DND-41 (cell line): Measurements from ENCODE around the gene ABT1.
"Not testable (repeated sequence)": the region's sequence is repeated elsewhere in the genome, so short reads cannot be mapped to it uniquely, and the experiment has no call there.

Source experiments
- ATAC-seq: fragments of 200-7000 bp; cut with Tn5 transposase; 3 replicates; pipeline ENCODE4 v1.9.1; 2021; ENCODE audit warnings: low read depth; ENCODE audit not compliant: insufficient read depth
- DNase-seq: peaks from one replicate; pipeline ENCODE4 v3.0.0-alpha.2; 2020
- H2AFZ ChIP-seq: 2 replicates; pipeline ENCODE4 v1.6.0; 2012; ENCODE audit warnings: low read depth, low read length
- H3K27ac ChIP-seq: 2 replicates; pipeline ENCODE4 v1.5.1; 2012; ENCODE audit warnings: low read length, inconsistent platforms
- H3K27me3 ChIP-seq: fragments of 200-600 bp; sonication (generic); 2 replicates; pipeline ENCODE4 v1.6.0; 2012; ENCODE audit warnings: low read length, mild to moderate bottlenecking, inconsistent platforms; ENCODE audit not compliant: insufficient read depth, poor library complexity
- H3K36me3 ChIP-seq: 2 replicates; pipeline ENCODE4 v1.5.1; 2012; ENCODE audit warnings: low read length, inconsistent platforms; ENCODE audit not compliant: insufficient read depth
- H3K4me1 ChIP-seq: 2 replicates; pipeline ENCODE4 v1.5.1; 2012; ENCODE audit warnings: mild to moderate bottlenecking, low read length; ENCODE audit not compliant: insufficient read depth
- H3K4me2 ChIP-seq: 2 replicates; pipeline ENCODE4 v1.6.0; 2012; ENCODE audit warnings: mild to moderate bottlenecking, moderate library complexity, low read length, inconsistent platforms; ENCODE audit not compliant: insufficient read depth
- H3K4me3 ChIP-seq, 2 experiments: fragments of 200-600 bp in 1 of 2; shearing (Covaris generic) in 1 of 2; 2 replicates each; pipeline ENCODE4 v1.5.1; 2012 to 2016; ENCODE audit warnings: inconsistent platforms in 2 of 2, low read length in 2 of 2, mild to moderate bottlenecking in 2 of 2, low read depth in 1 of 2, moderate library complexity in 1 of 2
- H3K79me2 ChIP-seq: 2 replicates; pipeline ENCODE4 v1.6.0; 2012; ENCODE audit warnings: low read length, inconsistent platforms; ENCODE audit not compliant: insufficient read depth
- H3K9ac ChIP-seq: 2 replicates; pipeline ENCODE4 v1.6.0; 2012; ENCODE audit warnings: low read depth, mild to moderate bottlenecking, inconsistent platforms, low read length, moderate library complexity
- H3K9me3 ChIP-seq: 2 replicates; pipeline ENCODE4 v1.5.1; 2012; ENCODE audit warnings: low read length, moderate library complexity, mild to moderate bottlenecking, inconsistent platforms; ENCODE audit not compliant: insufficient read depth, severe bottlenecking
- H4K20me1 ChIP-seq: 2 replicates; pipeline ENCODE4 v1.6.0; 2012; ENCODE audit warnings: low read length; ENCODE audit not compliant: insufficient read depth
- EZH2 ChIP-seq: IDR thresholded peaks from 3 replicates; pipeline ENCODE4 v1.6.1; 2012; ENCODE audit warnings: borderline replicate concordance, low read depth, mild to moderate bottlenecking, moderate library complexity, low read length, inconsistent platforms; ENCODE audit not compliant: severe bottlenecking
- TF ChIP-seq, protein P1 (sequence below): IDR thresholded peaks from 2 replicates; pipeline ENCODE4 v1.5.1; 2012; ENCODE audit warnings: borderline replicate concordance, low read length, moderate library complexity, mild to moderate bottlenecking; ENCODE audit not compliant: poor library complexity, severe bottlenecking; ENCODE audit errors: extremely low read depth

ABT1 gene

DNA sequence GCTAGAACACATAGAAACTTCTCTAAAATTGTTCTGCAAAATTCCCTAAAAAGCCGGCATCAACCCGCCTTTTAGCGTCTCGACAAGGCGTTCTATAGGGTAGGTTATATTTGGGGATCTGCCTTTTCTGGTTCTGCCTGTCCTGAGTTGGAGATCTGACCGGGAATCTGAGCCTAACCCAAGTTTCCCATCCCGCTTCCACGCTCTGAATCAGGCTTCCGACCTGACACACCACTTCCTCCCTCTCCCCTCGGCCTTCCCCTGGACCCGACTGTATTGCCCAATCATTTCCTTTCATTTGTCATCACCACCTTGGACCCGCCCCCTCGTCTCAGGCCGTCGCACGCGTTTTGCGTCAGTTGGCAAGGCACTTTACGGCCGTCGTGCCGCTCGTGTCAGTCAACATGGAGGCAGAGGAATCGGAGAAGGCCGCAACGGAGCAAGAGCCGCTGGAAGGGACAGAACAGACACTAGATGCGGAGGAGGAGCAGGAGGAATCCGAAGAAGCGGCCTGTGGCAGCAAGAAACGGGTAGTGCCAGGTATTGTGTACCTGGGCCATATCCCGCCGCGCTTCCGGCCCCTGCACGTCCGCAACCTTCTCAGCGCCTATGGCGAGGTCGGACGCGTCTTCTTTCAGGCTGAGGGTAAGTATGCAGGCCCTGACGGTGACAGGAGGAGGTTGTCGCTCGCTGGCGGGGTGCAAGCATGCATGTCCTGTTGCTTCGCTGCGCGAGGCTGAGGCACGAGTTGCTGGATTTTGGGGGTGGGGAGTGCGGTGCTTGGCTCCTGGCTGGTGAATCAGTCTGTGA is at the start of gene ABT1:
TSS of gene ABT1 (plus strand) at position 375 of the 810 bp plus-strand sequence. CDS start at position 405, 30 bp downstream.
- peak within 1 kb of the TSS; percentile 93 for H3K4me2 ChIP-seq
- peaks cover 24% of the 10 kb centered on the region for H3K36me3 ChIP-seq
- DNase-seq (peak; percentile 98), ATAC-seq (peak; percentile 84)
- peaks cover 21% of the 10 kb centered on the region for H3K79me2 ChIP-seq
- H2AFZ ChIP-seq: peak within 1 kb of the TSS; percentile 81
- H3K27ac ChIP-seq: peak within 1 kb of the TSS; percentile 85
- H4K20me1 ChIP-seq: peaks cover 9% of the 10 kb centered on the region
- peak within 1 kb of the TSS; percentile 73 for H3K9ac ChIP-seq
- peaks cover 24% of the 10 kb centered on the region for H3K4me1 ChIP-seq
- TF ChIP-seq, protein P1, sequence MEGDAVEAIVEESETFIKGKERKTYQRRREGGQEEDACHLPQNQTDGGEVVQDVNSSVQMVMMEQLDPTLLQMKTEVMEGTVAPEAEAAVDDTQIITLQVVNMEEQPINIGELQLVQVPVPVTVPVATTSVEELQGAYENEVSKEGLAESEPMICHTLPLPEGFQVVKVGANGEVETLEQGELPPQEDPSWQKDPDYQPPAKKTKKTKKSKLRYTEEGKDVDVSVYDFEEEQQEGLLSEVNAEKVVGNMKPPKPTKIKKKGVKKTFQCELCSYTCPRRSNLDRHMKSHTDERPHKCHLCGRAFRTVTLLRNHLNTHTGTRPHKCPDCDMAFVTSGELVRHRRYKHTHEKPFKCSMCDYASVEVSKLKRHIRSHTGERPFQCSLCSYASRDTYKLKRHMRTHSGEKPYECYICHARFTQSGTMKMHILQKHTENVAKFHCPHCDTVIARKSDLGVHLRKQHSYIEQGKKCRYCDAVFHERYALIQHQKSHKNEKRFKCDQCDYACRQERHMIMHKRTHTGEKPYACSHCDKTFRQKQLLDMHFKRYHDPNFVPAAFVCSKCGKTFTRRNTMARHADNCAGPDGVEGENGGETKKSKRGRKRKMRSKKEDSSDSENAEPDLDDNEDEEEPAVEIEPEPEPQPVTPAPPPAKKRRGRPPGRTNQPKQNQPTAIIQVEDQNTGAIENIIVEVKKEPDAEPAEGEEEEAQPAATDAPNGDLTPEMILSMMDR: no peak
- TF ChIP-seq EZH2: no peak
- H3K27me3 ChIP-seq: no peaks in the 10 kb centered on the region
- H3K4me3 ChIP-seq: peak within 1 kb of the TSS; percentile 58 to 84
- no peaks in the 10 kb centered on the region for H3K9me3 ChIP-seq

DNA sequence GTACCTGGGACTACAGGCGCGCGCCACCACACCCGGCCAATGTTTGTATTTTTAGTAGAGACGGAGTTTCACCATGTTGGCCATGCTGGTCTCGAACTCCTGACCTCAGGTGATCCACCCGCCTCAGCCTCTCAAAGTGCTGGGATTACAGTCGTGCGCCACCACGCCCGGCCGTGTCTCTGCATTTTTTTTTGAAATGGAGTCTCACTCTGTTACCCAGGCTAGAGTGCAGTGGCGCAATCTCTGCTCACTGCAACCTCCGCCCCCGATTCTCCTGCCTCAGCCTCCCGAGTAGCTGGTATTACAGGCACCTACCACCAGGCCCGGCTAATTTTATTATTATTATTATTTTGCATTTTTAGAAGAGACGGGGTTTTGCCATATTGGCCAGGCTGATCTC is 49.4 kb upstream of the ABT1 start:
- not testable (repeated sequence) for H4K20me1 ChIP-seq, H3K9ac ChIP-seq, H3K27me3 ChIP-seq, H3K9me3 ChIP-seq, H3K27ac ChIP-seq, H2AFZ ChIP-seq, H3K4me2 ChIP-seq, H3K4me3 ChIP-seq, ATAC-seq, DNase-seq
- Histone ChIP-seq H3K79me2 (peaks cover 26% of the 10 kb centered on the region), H3K36me3 (peaks cover 46% of the 10 kb centered on the region), H3K4me1 (peaks cover 32% of the 10 kb centered on the region)

GRCh38 chr6:26550250-26550993 is 46.3 kb upstream of the ABT1 start:
- Histone ChIP-seq H3K9me3 (no peaks in the 10 kb centered on the region), H3K79me2 (peaks cover 2% of the 10 kb centered on the region; the same call in 1 of the 2 replicates), H3K27ac (peak overlapping the region; percentile 79), H3K4me3 (peak overlapping the region; percentile 48 to 70), H3K4me1 (peaks cover 52% of the 10 kb centered on the region), H2AFZ (peak overlapping the region; percentile 90), H3K4me2 (peak overlapping the region; percentile 69), H3K36me3 (peaks cover 15% of the 10 kb centered on the region), H3K27me3 (no peaks in the 10 kb centered on the region), H3K9ac (peak overlapping the region; percentile 59), H4K20me1 (no peaks in the 10 kb centered on the region)
- TF ChIP-seq EZH2: no peak
- TF ChIP-seq, protein P1: peak; percentile 27
- ATAC-seq: peak; percentile 67
- DNase-seq: peak; percentile 80

DNA sequence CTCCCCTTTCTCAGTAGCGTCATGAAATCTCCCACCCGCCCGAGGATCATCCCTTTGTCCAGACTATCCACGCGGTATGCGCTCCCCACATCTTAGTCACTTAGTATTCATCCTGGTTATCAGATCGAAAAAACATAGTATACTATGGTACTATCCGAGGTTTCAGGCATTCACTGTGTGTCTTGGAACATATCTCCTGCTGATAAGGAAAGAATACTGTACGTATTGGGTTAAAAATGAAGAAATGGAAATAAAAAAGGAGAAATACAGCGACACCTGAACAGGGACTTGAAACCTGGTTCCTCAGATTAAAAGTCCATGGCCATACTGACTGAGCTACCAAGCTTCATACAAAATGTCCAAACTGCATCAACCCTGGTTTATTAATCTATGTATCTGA is 44.5 kb upstream of the ABT1 start:
- Histone ChIP-seq H3K36me3 (no peaks in the 10 kb centered on the region), H3K27ac (no peak overlapping the region), H3K4me2 (peak overlapping the region; percentile 79), H4K20me1 (no peaks in the 10 kb centered on the region), H3K9ac (peak overlapping the region; percentile 62; the same call in 1 of the 2 replicates), H3K79me2 (0 out of 2 replicates have a peak, but pooled peaks cover 2% of the 10 kb centered on the region), H3K4me1 (peaks cover 57% of the 10 kb centered on the region), H2AFZ (peak overlapping the region; percentile 77; the same call in 1 of the 2 replicates), H3K9me3 (no peaks in the 10 kb centered on the region), H3K27me3 (no peaks in the 10 kb centered on the region), H3K4me3 (peak overlapping the region in 1 of 2 experiments; percentile 61; a peak in 3 of 4 replicates)
- TF ChIP-seq, protein P1: no peak
- TF ChIP-seq EZH2: no peak
- DNase-seq (no peak), ATAC-seq (no peak)
